Mucosa of rectum (tissue), 2 donors: ENCODE data around the gene KRT86.

Experiments used
- H3K27ac ChIP-seq, 2 donors: one replicate each; pipeline ENCODE4 v1.7.0; 2013; ENCODE audit warnings: inconsistent platforms in 2 of 2, low read depth in 2 of 2, low read length in 2 of 2
- H3K27me3 ChIP-seq, 2 donors: one replicate each; pipeline ENCODE4 v1.7.0; 2013; ENCODE audit warnings: low read length in 2 of 2; ENCODE audit not compliant: control insufficient read depth in 2 of 2, insufficient read depth in 2 of 2
- H3K36me3 ChIP-seq, 2 donors: one replicate each; pipeline ENCODE4 v1.7.0; 2013; ENCODE audit warnings: low read length in 2 of 2; ENCODE audit not compliant: control insufficient read depth in 2 of 2, insufficient read depth in 2 of 2
- H3K4me1 ChIP-seq, 2 donors: one replicate each; pipeline ENCODE4 v1.7.0; 2013; ENCODE audit warnings: low read length in 2 of 2, mild to moderate bottlenecking in 1 of 2; ENCODE audit not compliant: control insufficient read depth in 2 of 2, insufficient read depth in 2 of 2
- H3K4me3 ChIP-seq, 2 donors: one replicate each; pipeline ENCODE4 v1.7.0; 2013; ENCODE audit warnings: low read length in 2 of 2
- H3K9ac ChIP-seq, 2 donors: one replicate each; pipeline ENCODE4 v1.7.0; 2013; ENCODE audit warnings: low read length in 2 of 2, low read depth in 1 of 2, mild to moderate bottlenecking in 1 of 2
- H3K9me3 ChIP-seq, 2 donors: one replicate each; pipeline ENCODE4 v1.7.0; 2013; ENCODE audit warnings: low read length in 2 of 2; ENCODE audit not compliant: control insufficient read depth in 2 of 2
- donor health status: healthy.
- donor health status: Normal muscosa, but diverticular disease.

Gene KRT86

DNA sequence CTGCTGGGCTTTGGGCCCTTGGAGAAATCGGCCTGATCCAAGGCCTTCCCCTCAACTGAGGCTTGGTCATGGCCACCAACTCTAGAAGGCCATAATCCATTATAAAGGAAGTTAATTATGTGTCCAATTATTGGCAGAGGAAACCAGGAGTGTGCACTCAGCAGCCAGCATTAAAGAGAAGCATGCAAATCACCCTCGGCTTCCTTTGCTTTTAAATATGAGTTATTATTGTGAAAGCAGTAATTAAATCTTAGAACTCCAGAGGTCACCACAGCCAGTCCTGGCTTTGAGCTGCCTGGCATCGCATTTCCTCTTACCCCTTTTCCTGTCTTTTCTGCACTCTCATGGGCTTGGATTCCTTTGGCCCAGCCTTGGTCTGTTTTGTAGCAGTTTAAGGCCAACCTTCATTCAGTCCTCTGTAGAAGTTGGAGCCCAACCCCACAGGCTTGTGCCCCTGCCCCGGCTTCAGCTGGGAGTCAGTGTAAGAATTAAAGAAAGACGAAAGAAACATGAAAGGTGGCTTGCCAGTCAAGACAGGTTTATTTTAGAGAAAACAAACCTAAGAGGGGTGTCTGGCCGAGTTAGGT lies 14.7 kb upstream of the KRT86 start:
- no peak overlapping the region for H3K27ac ChIP-seq
- H3K9ac ChIP-seq, result no peak overlapping the region
- peaks cover 24 to 28% of the 10 kb centered on the region in 2 donors for H3K27me3 ChIP-seq
- H3K9me3 ChIP-seq, result no peaks in the 10 kb centered on the region
- H3K4me1 ChIP-seq, result peaks cover 0 to 2% of the 10 kb centered on the region in 2 donors
- no peaks in the 10 kb centered on the region for H3K36me3 ChIP-seq
- H3K4me3 ChIP-seq, result no peak overlapping the region

DNA sequence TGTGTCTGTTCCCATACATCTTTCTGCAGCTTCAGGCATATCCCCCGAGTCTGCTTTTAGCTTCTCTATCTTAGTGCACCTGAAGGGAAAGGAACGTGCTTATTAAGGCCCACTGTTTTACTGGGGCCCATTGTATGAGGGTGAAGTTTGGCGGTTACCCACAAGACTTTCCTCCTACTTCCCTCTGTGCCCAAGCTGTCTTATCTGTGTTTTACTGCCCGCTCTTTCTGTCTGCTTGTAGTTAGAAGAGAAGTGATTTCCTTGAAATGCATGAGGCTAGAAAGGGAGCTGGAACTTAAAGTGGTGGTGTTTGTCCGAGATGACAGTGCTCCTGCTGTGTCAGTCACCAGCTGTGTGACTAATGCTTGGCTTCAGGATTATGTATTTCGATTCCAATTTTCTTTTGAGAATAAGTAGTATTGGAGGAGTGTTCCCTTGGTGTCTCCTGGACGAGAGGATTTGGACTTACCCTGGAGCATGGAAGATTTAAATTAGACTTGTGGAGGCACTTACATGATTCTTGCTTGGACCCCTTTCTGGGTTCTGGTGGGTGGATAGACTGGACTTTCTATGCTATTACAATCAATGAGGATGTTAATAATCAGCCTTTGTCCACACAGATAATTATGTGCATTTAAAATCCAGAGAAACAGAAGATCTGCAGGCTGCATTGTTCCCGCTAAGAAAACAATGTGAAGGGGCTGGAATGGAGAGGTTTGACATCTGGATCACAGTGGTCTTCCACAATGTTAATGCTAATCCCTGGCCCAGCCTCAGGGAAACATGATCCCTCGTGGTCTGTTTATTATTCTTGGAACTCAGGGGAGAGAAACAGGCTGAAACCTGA lies 13.9 kb upstream of the KRT86 start:
- Histone ChIP-seq H3K9ac (no peak overlapping the region), H3K27me3 (peaks cover 22 to 28% of the 10 kb centered on the region in 2 donors), H3K27ac (no peak overlapping the region), H3K9me3 (no peaks in the 10 kb centered on the region), H3K4me1 (peaks cover 0 to 2% of the 10 kb centered on the region in 2 donors), H3K36me3 (no peaks in the 10 kb centered on the region), H3K4me3 (no peak overlapping the region)

- Histone ChIP-seq H3K27ac (no peak overlapping the region), H3K9me3 (no peaks in the 10 kb centered on the region), H3K36me3 (no peaks in the 10 kb centered on the region), H3K27me3 (peaks cover 20 to 25% of the 10 kb centered on the region in 2 donors), H3K4me1 (peaks cover 0 to 2% of the 10 kb centered on the region in 2 donors), H3K9ac (no peak overlapping the region), H3K4me3 (no peak overlapping the region)
These were observed 13.3 kb upstream of the KRT86 start for GRCh38 chr12:52261208-52261484.

- Histone ChIP-seq H3K27me3 (peaks cover 8 to 15% of the 10 kb centered on the region in 2 donors), H3K9ac (no peak overlapping the region), H3K9me3 (no peaks in the 10 kb centered on the region), H3K4me1 (peaks cover 0 to 2% of the 10 kb centered on the region in 2 donors), H3K4me3 (no peak overlapping the region), H3K36me3 (no peaks in the 10 kb centered on the region), H3K27ac (no peak overlapping the region)
These were observed 12.2 kb upstream of the KRT86 start for GRCh38 chr12:52262286-52262685.

GRCh38 chr12:52263761-52264434 lies 10.5 kb upstream of the KRT86 start:
- H3K4me3 ChIP-seq, result no peak overlapping the region
- peaks cover 1 to 9% of the 10 kb centered on the region in 2 donors for H3K27me3 ChIP-seq
- H3K36me3 ChIP-seq, result no peaks in the 10 kb centered on the region
- no peaks in the 10 kb centered on the region for H3K9me3 ChIP-seq
- no peak overlapping the region for H3K9ac ChIP-seq
- no peaks in the 10 kb centered on the region for H3K4me1 ChIP-seq
- H3K27ac ChIP-seq, result no peak overlapping the region

DNA sequence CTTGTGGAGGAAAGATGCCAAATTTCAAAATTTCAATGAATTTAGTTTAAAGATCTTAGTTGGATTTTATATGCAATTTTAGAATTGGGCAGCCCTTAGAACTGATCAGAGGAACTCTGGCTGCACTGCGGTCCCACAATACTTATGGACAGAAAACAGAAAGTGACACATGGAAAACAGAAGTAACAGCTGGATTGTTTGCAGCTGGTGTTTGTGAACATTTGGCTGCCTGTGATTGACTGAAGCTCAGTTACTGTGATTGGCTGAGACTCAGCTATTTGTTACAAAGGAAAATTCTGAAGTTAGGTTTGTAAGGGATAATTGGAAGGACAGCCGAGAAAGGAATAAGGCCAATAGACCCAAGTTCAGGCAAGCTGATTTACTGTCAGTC lies 10.0 kb upstream of the KRT86 start:
- Histone ChIP-seq H3K9ac (no peak overlapping the region), H3K4me1 (no peaks in the 10 kb centered on the region), H3K9me3 (no peaks in the 10 kb centered on the region), H3K27ac (no peak overlapping the region), H3K4me3 (no peak overlapping the region), H3K36me3 (no peaks in the 10 kb centered on the region), H3K27me3 (peaks cover 0 to 3% of the 10 kb centered on the region in 2 donors)

- Histone ChIP-seq H3K4me3 (no peak overlapping the region), H3K9me3 (no peaks in the 10 kb centered on the region), H3K27ac (no peak overlapping the region), H3K9ac (no peak overlapping the region), H3K36me3 (no peaks in the 10 kb centered on the region), H3K4me1 (no peaks in the 10 kb centered on the region), H3K27me3 (no peaks in the 10 kb centered on the region)
These were observed 7.9 kb upstream of the KRT86 start for GRCh38 chr12:52266514-52266913.

DNA sequence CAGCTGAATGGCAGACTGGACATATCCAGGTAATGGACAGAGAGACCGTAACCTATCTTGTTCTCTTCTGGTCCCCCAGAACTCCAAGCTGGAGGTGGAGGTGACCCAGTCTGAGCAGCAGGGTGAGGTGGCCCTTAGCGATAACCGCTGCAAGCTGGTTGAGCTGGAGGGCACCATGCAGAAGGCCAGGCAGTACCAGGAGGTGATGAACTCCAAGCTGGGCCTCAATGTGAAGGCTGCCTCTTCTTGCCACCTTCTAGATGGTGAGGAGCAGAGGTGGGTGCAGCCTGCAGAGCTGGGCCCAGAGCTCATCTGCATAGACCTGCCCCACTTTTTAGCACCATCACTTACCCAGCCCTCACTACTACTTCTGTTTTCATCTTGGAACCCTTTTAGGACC lies 7.2 kb upstream of the KRT86 start:
- no peaks in the 10 kb centered on the region for H3K9me3 ChIP-seq
- no peak overlapping the region for H3K27ac ChIP-seq
- H3K9ac ChIP-seq, result no peak overlapping the region
- no peaks in the 10 kb centered on the region for H3K4me1 ChIP-seq
- no peak overlapping the region for H3K4me3 ChIP-seq
- no peaks in the 10 kb centered on the region for H3K27me3 ChIP-seq
- no peaks in the 10 kb centered on the region for H3K36me3 ChIP-seq

DNA sequence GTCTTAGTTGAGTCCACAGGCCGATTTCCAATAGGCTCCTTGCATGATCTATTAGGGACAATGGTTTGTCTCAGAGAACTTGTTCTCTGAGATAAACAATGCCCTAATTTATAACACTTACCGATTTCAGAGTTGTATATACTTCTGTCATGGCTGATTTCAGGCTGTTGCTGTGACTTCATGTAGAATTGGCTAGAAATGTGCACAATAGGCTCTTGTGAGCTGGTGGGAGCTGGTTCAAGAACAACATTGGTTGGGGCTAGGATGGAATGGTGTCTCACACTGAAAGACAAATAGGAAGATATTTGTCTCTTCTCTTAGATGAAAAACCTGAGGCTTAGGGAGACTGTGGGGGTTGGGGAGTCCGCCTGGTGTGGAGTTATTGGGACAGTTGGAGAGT lies 6.7 kb upstream of the KRT86 start:
- Histone ChIP-seq H3K27me3 (no peaks in the 10 kb centered on the region), H3K4me1 (no peaks in the 10 kb centered on the region), H3K9ac (no peak overlapping the region), H3K27ac (no peak overlapping the region), H3K4me3 (no peak overlapping the region), H3K9me3 (no peaks in the 10 kb centered on the region), H3K36me3 (no peaks in the 10 kb centered on the region)

GRCh38 chr12:52268212-52268611 lies 6.2 kb upstream of the KRT86 start:
- no peak overlapping the region for H3K27ac ChIP-seq
- H3K9ac ChIP-seq, result no peak overlapping the region
- H3K9me3 ChIP-seq, result no peaks in the 10 kb centered on the region
- H3K4me3 ChIP-seq, result no peak overlapping the region
- H3K36me3 ChIP-seq, result no peaks in the 10 kb centered on the region
- no peaks in the 10 kb centered on the region for H3K4me1 ChIP-seq
- no peaks in the 10 kb centered on the region for H3K27me3 ChIP-seq
